Nephron progenitor cell (in vitro differentiated cells): ENCODE data around the gene AKR1E2.
A peak's percentile ranks its signal among the peaks of the same experiment; 100 is the strongest.
"Not testable (repeated sequence)": the region's sequence is repeated elsewhere in the genome, so short reads cannot be mapped to it uniquely, and the experiment has no call there.

Experiments
- DNase-seq: peaks from one replicate; pipeline ENCODE4 v3.0.0; 2021
- H3K27ac Mint-ChIP-seq: 2 replicates; pipeline ENCODE4 v1.8.0; 2021; ENCODE audit warnings: mild to moderate bottlenecking, moderate library complexity, mixed read lengths
- H3K27me3 Mint-ChIP-seq: 2 replicates; pipeline ENCODE4 v1.8.0; 2021; ENCODE audit warnings: mild to moderate bottlenecking, low read depth, mixed read lengths; ENCODE audit not compliant: poor library complexity
- H3K36me3 Mint-ChIP-seq: 2 replicates; pipeline ENCODE4 v1.8.0; 2021; ENCODE audit warnings: low read depth, mixed read lengths
- H3K4me1 Mint-ChIP-seq: 2 replicates; pipeline ENCODE4 v1.8.0; 2021; ENCODE audit warnings: mixed read lengths
- H3K4me3 Mint-ChIP-seq: 2 replicates; pipeline ENCODE4 v1.8.0; 2021; ENCODE audit warnings: mild to moderate bottlenecking, moderate library complexity, mixed read lengths
- H3K9me3 Mint-ChIP-seq: 2 replicates; pipeline ENCODE4 v1.8.0; 2021; ENCODE audit warnings: mild to moderate bottlenecking, moderate library complexity, mixed read lengths
- TF ChIP-seq, protein P1 (sequence below): fragments of 200-600 bp; sonication (generic); IDR thresholded peaks from 2 replicates; pipeline ENCODE4 v1.5.0; 2021; ENCODE audit warnings: antibody characterized with exemption

AKR1E2 gene

GRCh38 chr10:4809156-4809555 lies 16.9 kb upstream of the AKR1E2 start:
- Mint-ChIP-seq H3K36me3 (no peaks in the 10 kb centered on the region), H3K9me3 (peaks cover 6% of the 10 kb centered on the region), H3K4me3 (no peak overlapping the region), H3K4me1 (no peaks in the 10 kb centered on the region), H3K27ac (no peak overlapping the region), H3K27me3 (no peaks in the 10 kb centered on the region)
- no peak for DNase-seq
- TF ChIP-seq, protein P1, sequence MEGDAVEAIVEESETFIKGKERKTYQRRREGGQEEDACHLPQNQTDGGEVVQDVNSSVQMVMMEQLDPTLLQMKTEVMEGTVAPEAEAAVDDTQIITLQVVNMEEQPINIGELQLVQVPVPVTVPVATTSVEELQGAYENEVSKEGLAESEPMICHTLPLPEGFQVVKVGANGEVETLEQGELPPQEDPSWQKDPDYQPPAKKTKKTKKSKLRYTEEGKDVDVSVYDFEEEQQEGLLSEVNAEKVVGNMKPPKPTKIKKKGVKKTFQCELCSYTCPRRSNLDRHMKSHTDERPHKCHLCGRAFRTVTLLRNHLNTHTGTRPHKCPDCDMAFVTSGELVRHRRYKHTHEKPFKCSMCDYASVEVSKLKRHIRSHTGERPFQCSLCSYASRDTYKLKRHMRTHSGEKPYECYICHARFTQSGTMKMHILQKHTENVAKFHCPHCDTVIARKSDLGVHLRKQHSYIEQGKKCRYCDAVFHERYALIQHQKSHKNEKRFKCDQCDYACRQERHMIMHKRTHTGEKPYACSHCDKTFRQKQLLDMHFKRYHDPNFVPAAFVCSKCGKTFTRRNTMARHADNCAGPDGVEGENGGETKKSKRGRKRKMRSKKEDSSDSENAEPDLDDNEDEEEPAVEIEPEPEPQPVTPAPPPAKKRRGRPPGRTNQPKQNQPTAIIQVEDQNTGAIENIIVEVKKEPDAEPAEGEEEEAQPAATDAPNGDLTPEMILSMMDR = no peak

DNA sequence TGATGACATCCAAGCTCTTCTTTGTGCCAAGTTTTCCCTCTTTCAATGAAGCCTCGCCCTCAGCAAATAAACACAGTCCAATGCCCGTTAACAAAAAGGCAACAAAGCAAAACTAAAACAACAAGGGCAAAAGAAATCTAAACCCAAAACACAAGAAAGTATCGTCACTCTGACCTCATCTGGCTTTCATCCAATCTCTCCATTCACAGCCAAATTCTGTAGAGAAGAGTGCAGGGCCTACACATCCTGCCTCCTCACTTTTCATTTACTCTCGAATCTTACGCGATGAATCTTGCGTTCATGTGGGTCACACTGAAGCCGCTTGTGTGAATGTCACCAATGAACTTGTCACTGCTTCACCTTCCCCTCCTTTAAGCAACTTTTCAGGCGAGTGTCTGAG lies 15.9 kb upstream of the AKR1E2 start:
- H3K4me3 Mint-ChIP-seq = no peak overlapping the region
- H3K27ac Mint-ChIP-seq = no peak overlapping the region
- peaks cover 6% of the 10 kb centered on the region for H3K9me3 Mint-ChIP-seq
- no peak for DNase-seq
- H3K36me3 Mint-ChIP-seq = no peaks in the 10 kb centered on the region
- H3K27me3 Mint-ChIP-seq = no peaks in the 10 kb centered on the region
- H3K4me1 Mint-ChIP-seq = no peaks in the 10 kb centered on the region
- TF ChIP-seq, protein P1 = no peak

DNA sequence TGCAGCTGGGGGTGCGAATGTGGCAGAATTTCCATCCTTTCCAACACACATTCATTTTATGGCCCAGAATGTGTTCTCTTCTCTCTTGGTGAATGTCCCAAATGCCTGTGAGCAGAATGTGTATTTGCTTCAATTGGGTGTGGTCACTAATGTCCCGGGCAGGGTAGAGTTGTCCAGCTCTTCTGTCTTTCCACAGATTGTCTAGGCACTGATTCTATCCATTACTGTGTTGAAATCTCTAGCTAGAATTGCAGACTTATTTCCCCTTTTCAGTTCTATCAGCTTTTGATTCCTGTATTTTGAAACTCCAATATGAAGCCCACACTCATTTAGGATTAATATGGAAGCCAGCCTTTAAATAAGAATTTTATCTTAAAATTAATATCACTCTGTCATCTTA lies 14.0 kb upstream of the AKR1E2 start:
- no peak overlapping the region for H3K4me3 Mint-ChIP-seq
- H3K27me3 Mint-ChIP-seq = no peaks in the 10 kb centered on the region
- no peak overlapping the region for H3K27ac Mint-ChIP-seq
- H3K9me3 Mint-ChIP-seq = peaks cover 11% of the 10 kb centered on the region
- H3K36me3 Mint-ChIP-seq = no peaks in the 10 kb centered on the region
- DNase-seq = no peak
- no peaks in the 10 kb centered on the region for H3K4me1 Mint-ChIP-seq
- TF ChIP-seq, protein P1 = no peak

DNA sequence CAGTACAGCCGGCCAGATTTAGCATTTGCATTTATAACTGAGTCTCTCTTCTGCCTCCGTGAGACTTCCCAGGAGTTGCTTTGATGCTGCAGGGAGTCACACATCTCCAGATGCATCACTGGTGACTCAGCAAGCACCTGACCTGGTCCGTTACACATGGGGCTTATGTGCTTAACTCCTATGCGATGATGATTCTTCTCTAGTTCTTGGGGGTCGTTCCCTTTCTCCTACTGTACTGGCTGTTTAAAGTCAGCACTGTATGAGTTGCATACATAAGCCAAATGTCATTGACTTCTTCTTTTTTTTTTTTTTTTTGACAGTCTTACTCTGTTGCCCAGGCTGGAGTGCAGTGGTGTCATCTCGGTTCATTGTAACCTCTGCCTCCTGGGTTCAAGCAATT lies 13.0 kb upstream of the AKR1E2 start:
- no peak overlapping the region for H3K4me3 Mint-ChIP-seq
- H3K27ac Mint-ChIP-seq = no peak overlapping the region
- no peaks in the 10 kb centered on the region for H3K36me3 Mint-ChIP-seq
- H3K27me3 Mint-ChIP-seq = no peaks in the 10 kb centered on the region
- H3K9me3 Mint-ChIP-seq = peaks cover 14% of the 10 kb centered on the region
- H3K4me1 Mint-ChIP-seq = no peaks in the 10 kb centered on the region
- TF ChIP-seq, protein P1 = no peak
- DNase-seq = no peak

GRCh38 chr10:4813496-4813895 lies 12.5 kb upstream of the AKR1E2 start:
- H3K36me3 Mint-ChIP-seq = no peaks in the 10 kb centered on the region
- H3K4me3 Mint-ChIP-seq = no peak overlapping the region
- TF ChIP-seq, protein P1 = no peak
- peaks cover 2% of the 10 kb centered on the region for H3K27me3 Mint-ChIP-seq
- peaks cover 14% of the 10 kb centered on the region for H3K9me3 Mint-ChIP-seq
- no peaks in the 10 kb centered on the region for H3K4me1 Mint-ChIP-seq
- no peak overlapping the region for H3K27ac Mint-ChIP-seq
- no peak for DNase-seq

- not testable (repeated sequence) for H3K4me3 Mint-ChIP-seq
Measured at GRCh38 chr10:4815646-4816180, 10.3 kb upstream of the AKR1E2 start.

More at GRCh38 chr10:4815646-4816180, 10.3 kb upstream of the AKR1E2 start:
- H3K27ac Mint-ChIP-seq, H3K27me3 Mint-ChIP-seq, H3K4me1 Mint-ChIP-seq, DNase-seq, H3K36me3 Mint-ChIP-seq: not testable (repeated sequence)
- peaks cover 13% of the 10 kb centered on the region for H3K9me3 Mint-ChIP-seq
- TF ChIP-seq, protein P1 = peak; percentile 81
